Neural cell (in vitro differentiated cells): ENCODE results near the gene WFIKKN1. TPM values are rescaled to one million over a fixed set of nuclear protein-coding genes. Genes with fewer than 3 reads are reported as not detected.

Experiments used
- H2AFZ ChIP-seq: fragments of 200-600, 300-800 bp; sonication (generic), shearing (Covaris generic); 2 replicates; pipeline ENCODE4 v1.6.0; 2014; ENCODE audit warnings: low read depth, mild to moderate bottlenecking, antibody characterized with exemption, low read length, moderate library complexity
- H3F3A ChIP-seq: fragments of 200-600 bp; shearing (Covaris generic); 2 replicates; pipeline ENCODE4 v1.6.1; 2016; ENCODE audit warnings: mild to moderate bottlenecking, moderate library complexity, mixed read lengths, antibody characterized with exemption, low read length; ENCODE audit not compliant: insufficient read depth, poor library complexity, severe bottlenecking
- H3K27ac ChIP-seq: fragments of 200-600, 300-800 bp; sonication (generic), shearing (Covaris generic); 2 replicates; pipeline ENCODE4 v1.5.1; 2014; ENCODE audit warnings: mild to moderate bottlenecking, low read length, moderate library complexity
- H3K27me3 ChIP-seq: fragments of 300-800, 200-600 bp; sonication (generic), shearing (Covaris generic); 2 replicates; pipeline ENCODE4 v1.6.0; 2014; ENCODE audit warnings: mild to moderate bottlenecking, low read depth, low read length, moderate library complexity; ENCODE audit not compliant: insufficient read depth
- H3K36me3 ChIP-seq: fragments of 300-800, 200-600 bp; sonication (generic), shearing (Covaris generic); 2 replicates; pipeline ENCODE4 v1.5.1; 2014; ENCODE audit warnings: mild to moderate bottlenecking, antibody characterized with exemption, low read length, moderate library complexity; ENCODE audit not compliant: insufficient read depth
- H3K4me2 ChIP-seq: fragments of 300-800, 200-600 bp; sonication (generic), shearing (Covaris generic); 2 replicates; pipeline ENCODE4 v1.6.0; 2014; ENCODE audit warnings: mild to moderate bottlenecking, low read length
- H3K4me3 ChIP-seq: fragments of 300-800, 200-600 bp; sonication (generic), shearing (Covaris generic); 2 replicates; pipeline ENCODE4 v1.5.1; 2014; ENCODE audit warnings: mild to moderate bottlenecking, low read length, moderate library complexity
- H3K79me2 ChIP-seq: fragments of 200-600 bp; shearing (Covaris generic); replicated peaks from 2 replicates; pipeline ENCODE4 v1.6.0; 2014; ENCODE audit warnings: mild to moderate bottlenecking, low read length, moderate library complexity; ENCODE audit not compliant: insufficient read depth
- H3K9ac ChIP-seq: fragments of 300-800, 200-600 bp; sonication (generic), shearing (Covaris generic); 2 replicates; pipeline ENCODE4 v1.6.1; 2016; ENCODE audit warnings: mild to moderate bottlenecking, low read length, mixed read lengths
- H3K9me2 ChIP-seq: fragments of 200-600 bp; shearing (Covaris generic); 2 replicates; pipeline ENCODE4 v1.6.1; 2016; ENCODE audit warnings: mild to moderate bottlenecking, low read length, mixed read lengths; ENCODE audit not compliant: insufficient read depth
- H3K9me3 ChIP-seq: fragments of 200-600, 300-800 bp; sonication (generic), shearing (Covaris generic); 2 replicates; pipeline ENCODE4 v1.6.1; 2016; ENCODE audit warnings: mild to moderate bottlenecking, mixed run types, low read length, moderate library complexity, mixed read lengths
- H4K20me1 ChIP-seq: fragments of 200-600 bp; shearing (Covaris generic); 2 replicates; pipeline ENCODE4 v1.6.1; 2016; ENCODE audit warnings: mild to moderate bottlenecking, mixed run types; ENCODE audit not compliant: insufficient read depth
- EP300 ChIP-seq: fragments of 450-650 bp; conservative IDR thresholded peaks from 2 replicates; pipeline ENCODE4 v1.6.1; 2014; ENCODE audit warnings: antibody characterized with exemption, mild to moderate bottlenecking, moderate library complexity; ENCODE audit not compliant: poor library complexity, severe bottlenecking
- EZH2 ChIP-seq: fragments of 200-600, 300-800 bp; shearing (Covaris generic), sonication (generic); IDR thresholded peaks from 2 replicates; pipeline ENCODE4 v1.6.1; 2014; ENCODE audit warnings: antibody characterized with exemption, low read length, borderline replicate concordance, mild to moderate bottlenecking; ENCODE audit not compliant: insufficient read depth, poor library complexity, severe bottlenecking
- MXI1 ChIP-seq: fragments of 450-650 bp; conservative IDR thresholded peaks from 2 replicates; pipeline ENCODE4 v1.6.1; 2014; ENCODE audit warnings: antibody characterized with exemption, mild to moderate bottlenecking; ENCODE audit not compliant: poor library complexity, severe bottlenecking
- POLR2AphosphoS5 ChIP-seq: IDR thresholded peaks from 2 replicates; pipeline ENCODE4 v1.6.1; 2012
- RAD21 ChIP-seq: fragments of 450-650 bp; conservative IDR thresholded peaks from 2 replicates; pipeline ENCODE4 v1.6.1; 2014; ENCODE audit warnings: antibody characterized with exemption, mild to moderate bottlenecking, moderate library complexity
- REST ChIP-seq: IDR thresholded peaks from 2 replicates; pipeline ENCODE4 v1.6.1; 2012; ENCODE audit warnings: borderline replicate concordance
- SMC3 ChIP-seq: fragments of 450-650 bp; conservative IDR thresholded peaks from 2 replicates; pipeline ENCODE4 v1.6.1; 2014; ENCODE audit warnings: antibody characterized with exemption, mild to moderate bottlenecking, moderate library complexity; ENCODE audit not compliant: poor library complexity
- TAF1 ChIP-seq: IDR thresholded peaks from 2 replicates; pipeline ENCODE4 v1.6.1; 2012; ENCODE audit warnings: low read depth
- polyA plus RNA-seq: library from polyadenylated mRNA; depleted of rRNA; stranded (reverse); fragments of >200 nt; gene quantifications from 2 replicates; pipeline ENCODE4 v1.2.3, GENCODE V29; 2014
- TF ChIP-seq, protein P1 (sequence below): fragments of 450-650 bp; IDR thresholded peaks from 2 replicates; pipeline ENCODE4 v1.5.1; 2014; ENCODE audit warnings: antibody characterized with exemption, mild to moderate bottlenecking, moderate library complexity; ENCODE audit not compliant: poor library complexity, severe bottlenecking

WFIKKN1 gene
- polyA plus RNA-seq, 1 donor from 2014 or later: 0.43 TPM

DNA sequence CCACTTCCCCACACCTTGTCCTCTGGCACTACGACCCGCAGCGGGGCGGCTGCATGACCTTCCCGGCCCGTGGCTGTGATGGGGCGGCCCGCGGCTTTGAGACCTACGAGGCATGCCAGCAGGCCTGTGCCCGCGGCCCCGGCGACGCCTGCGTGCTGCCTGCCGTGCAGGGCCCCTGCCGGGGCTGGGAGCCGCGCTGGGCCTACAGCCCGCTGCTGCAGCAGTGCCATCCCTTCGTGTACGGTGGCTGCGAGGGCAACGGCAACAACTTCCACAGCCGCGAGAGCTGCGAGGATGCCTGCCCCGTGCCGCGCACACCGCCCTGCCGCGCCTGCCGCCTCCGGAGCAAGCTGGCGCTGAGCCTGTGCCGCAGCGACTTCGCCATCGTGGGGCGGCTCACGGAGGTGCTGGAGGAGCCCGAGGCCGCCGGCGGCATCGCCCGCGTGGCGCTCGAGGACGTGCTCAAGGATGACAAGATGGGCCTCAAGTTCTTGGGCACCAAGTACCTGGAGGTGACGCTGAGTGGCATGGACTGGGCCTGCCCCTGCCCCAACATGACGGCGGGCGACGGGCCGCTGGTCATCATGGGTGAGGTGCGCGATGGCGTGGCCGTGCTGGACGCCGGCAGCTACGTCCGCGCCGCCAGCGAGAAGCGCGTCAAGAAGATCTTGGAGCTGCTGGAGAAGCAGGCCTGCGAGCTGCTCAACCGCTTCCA, 2.7 kb downstream of the WFIKKN1 start:
- no peaks in the 10 kb centered on the region for H3K9me2 ChIP-seq
- H3K9ac ChIP-seq: no peak overlapping the region
- no peak overlapping the region for H3K4me2 ChIP-seq
- no peaks in the 10 kb centered on the region for H3K36me3 ChIP-seq
- H3F3A ChIP-seq: no peaks in the 10 kb centered on the region
- H3K27me3 ChIP-seq: no peaks in the 10 kb centered on the region
- TF ChIP-seq MXI1 (no peak), TAF1 (no peak), SMC3 (no peak), POLR2AphosphoS5 (no peak)
- TF ChIP-seq, protein P1, sequence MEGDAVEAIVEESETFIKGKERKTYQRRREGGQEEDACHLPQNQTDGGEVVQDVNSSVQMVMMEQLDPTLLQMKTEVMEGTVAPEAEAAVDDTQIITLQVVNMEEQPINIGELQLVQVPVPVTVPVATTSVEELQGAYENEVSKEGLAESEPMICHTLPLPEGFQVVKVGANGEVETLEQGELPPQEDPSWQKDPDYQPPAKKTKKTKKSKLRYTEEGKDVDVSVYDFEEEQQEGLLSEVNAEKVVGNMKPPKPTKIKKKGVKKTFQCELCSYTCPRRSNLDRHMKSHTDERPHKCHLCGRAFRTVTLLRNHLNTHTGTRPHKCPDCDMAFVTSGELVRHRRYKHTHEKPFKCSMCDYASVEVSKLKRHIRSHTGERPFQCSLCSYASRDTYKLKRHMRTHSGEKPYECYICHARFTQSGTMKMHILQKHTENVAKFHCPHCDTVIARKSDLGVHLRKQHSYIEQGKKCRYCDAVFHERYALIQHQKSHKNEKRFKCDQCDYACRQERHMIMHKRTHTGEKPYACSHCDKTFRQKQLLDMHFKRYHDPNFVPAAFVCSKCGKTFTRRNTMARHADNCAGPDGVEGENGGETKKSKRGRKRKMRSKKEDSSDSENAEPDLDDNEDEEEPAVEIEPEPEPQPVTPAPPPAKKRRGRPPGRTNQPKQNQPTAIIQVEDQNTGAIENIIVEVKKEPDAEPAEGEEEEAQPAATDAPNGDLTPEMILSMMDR: no peak
- no peak overlapping the region for H3K4me3 ChIP-seq
- no peaks in the 10 kb centered on the region for H3K9me3 ChIP-seq
- H3K27ac ChIP-seq: no peak overlapping the region
- no peaks in the 10 kb centered on the region for H3K79me2 ChIP-seq
- H4K20me1 ChIP-seq: no peaks in the 10 kb centered on the region
- H2AFZ ChIP-seq: no peak overlapping the region

- Histone ChIP-seq H3K9me2 (no peaks in the 10 kb centered on the region), H3F3A (no peaks in the 10 kb centered on the region), H2AFZ (no peak overlapping the region), H3K4me3 (no peak overlapping the region), H3K9ac (no peak overlapping the region), H3K27ac (no peak overlapping the region), H3K4me2 (no peak overlapping the region), H4K20me1 (no peaks in the 10 kb centered on the region), H3K36me3 (no peaks in the 10 kb centered on the region), H3K27me3 (no peaks in the 10 kb centered on the region), H3K9me3 (no peaks in the 10 kb centered on the region), H3K79me2 (no peaks in the 10 kb centered on the region)
- TF ChIP-seq REST: no peak
- no peak for TF ChIP-seq EP300
- TF ChIP-seq POLR2AphosphoS5: no peak
- no peak for TF ChIP-seq TAF1
- TF ChIP-seq SMC3: no peak
- TF ChIP-seq, protein P1: no peak
- TF ChIP-seq EZH2: no peak
- no peak for TF ChIP-seq MXI1
- no peak for TF ChIP-seq RAD21
Measured at GRCh38 chr16:634051-634670, 3.4 kb downstream of the WFIKKN1 start.
